Measurements from ENCODE around the gene FFAR3.
"Not testable (repeated sequence)": the region's sequence is repeated elsewhere in the genome, so short reads cannot be mapped to it uniquely, and the experiment has no call there.

FFAR3 gene

DNA sequence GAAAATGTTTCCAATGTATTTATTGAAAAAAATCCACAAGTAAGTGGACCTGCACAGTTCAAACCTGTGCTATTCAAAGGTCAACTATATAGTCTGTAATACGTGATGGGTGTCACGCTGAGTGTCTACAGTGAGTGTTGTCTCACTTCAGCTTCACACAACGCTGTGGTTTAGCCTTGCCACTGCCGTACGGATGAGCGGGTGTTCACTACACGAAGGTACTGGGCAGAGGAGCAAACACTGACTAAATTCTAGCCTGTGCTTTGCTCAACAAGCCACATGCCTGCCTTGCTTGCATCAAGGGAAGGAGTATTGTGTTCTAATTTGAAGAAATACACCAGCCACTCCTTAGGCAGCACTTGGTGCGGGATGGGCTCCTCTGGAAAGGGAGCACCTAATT, 3.4 kb upstream of the FFAR3 start:
- H3K36me3 ChIP-seq (ENCODE audit: control insufficient read depth in 1 of 2, insufficient read depth in 2 of 2, low read length in 2 of 2), result no peaks in the 10 kb centered on the region
- H3K27me3 ChIP-seq (ENCODE audit: low read depth, low read length), result no peaks in the 10 kb centered on the region
- H3K4me1 ChIP-seq (ENCODE audit: control insufficient read depth in 1 of 2, insufficient read depth in 2 of 2, low read length in 2 of 2), result no peaks in the 10 kb centered on the region
- H3K9me3 ChIP-seq (ENCODE audit: control insufficient read depth in 1 of 2, low read length in 2 of 2), result no peaks in the 10 kb centered on the region
- H3K4me3 ChIP-seq (ENCODE audit: low read depth in 1 of 2, low read length in 2 of 2), result no peak overlapping the region
- H3K27ac ChIP-seq (ENCODE audit: low read length), result no peak overlapping the region

DNA sequence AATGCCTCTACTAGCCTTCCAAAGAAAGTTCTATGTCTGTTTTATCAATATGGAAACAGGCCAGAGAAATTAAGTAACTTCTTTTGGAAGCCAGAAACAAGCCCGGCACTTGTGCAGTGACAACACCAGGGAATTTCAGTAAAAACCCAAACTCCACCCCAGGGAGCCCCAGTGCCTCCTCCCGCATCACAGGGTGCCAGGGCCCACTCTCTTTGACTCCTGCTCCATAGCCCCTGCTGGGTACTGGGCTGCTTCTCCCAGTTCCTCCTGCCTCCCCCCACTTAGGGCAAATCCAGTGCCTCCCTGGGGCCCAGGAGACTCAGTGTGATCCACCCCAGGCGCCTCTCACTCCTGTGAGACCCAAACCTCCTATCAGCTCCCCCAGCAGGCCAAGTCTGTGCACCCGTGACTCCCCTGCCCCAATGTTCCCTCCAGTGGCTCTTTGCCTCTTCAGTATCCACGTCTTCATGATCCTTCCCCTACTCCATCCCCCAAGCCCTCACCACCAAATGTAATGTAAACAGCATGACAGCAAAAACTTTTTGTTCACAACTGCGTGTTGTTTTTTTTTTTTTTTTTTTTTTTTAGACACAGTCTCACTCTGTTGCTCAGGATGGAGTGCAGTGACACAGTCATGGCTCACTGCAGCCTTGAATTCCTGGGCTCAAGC, 2.3 kb upstream of the FFAR3 start:
- Histone ChIP-seq H3K4me3 (ENCODE audit: low read depth in 1 of 2, low read length in 2 of 2) (no peak overlapping the region), H3K9me3 (ENCODE audit: control insufficient read depth in 1 of 2, low read length in 2 of 2) (no peaks in the 10 kb centered on the region), H3K27me3 (ENCODE audit: low read depth, low read length) (no peaks in the 10 kb centered on the region), H3K4me1 (ENCODE audit: control insufficient read depth in 1 of 2, insufficient read depth in 2 of 2, low read length in 2 of 2) (no peaks in the 10 kb centered on the region), H3K27ac (ENCODE audit: low read length) (no peak overlapping the region), H3K36me3 (ENCODE audit: control insufficient read depth in 1 of 2, insufficient read depth in 2 of 2, low read length in 2 of 2) (no peaks in the 10 kb centered on the region)

DNA sequence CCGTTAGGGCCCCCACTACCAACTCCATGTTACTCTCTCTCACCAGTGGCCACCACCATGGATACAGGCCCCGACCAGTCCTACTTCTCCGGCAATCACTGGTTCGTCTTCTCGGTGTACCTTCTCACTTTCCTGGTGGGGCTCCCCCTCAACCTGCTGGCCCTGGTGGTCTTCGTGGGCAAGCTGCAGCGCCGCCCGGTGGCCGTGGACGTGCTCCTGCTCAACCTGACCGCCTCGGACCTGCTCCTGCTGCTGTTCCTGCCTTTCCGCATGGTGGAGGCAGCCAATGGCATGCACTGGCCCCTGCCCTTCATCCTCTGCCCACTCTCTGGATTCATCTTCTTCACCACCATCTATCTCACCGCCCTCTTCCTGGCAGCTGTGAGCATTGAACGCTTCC, 574 bp downstream of the FFAR3 start:
- H3K4me1 ChIP-seq (ENCODE audit: control insufficient read depth in 1 of 2, insufficient read depth in 2 of 2, low read length in 2 of 2); H3K27me3 ChIP-seq (ENCODE audit: low read depth, low read length); H3K9me3 ChIP-seq (ENCODE audit: control insufficient read depth in 1 of 2, low read length in 2 of 2); H3K27ac ChIP-seq (ENCODE audit: low read length); H3K36me3 ChIP-seq (ENCODE audit: control insufficient read depth in 1 of 2, insufficient read depth in 2 of 2, low read length in 2 of 2); H3K4me3 ChIP-seq (ENCODE audit: low read depth in 1 of 2, low read length in 2 of 2): not testable (repeated sequence)

DNA sequence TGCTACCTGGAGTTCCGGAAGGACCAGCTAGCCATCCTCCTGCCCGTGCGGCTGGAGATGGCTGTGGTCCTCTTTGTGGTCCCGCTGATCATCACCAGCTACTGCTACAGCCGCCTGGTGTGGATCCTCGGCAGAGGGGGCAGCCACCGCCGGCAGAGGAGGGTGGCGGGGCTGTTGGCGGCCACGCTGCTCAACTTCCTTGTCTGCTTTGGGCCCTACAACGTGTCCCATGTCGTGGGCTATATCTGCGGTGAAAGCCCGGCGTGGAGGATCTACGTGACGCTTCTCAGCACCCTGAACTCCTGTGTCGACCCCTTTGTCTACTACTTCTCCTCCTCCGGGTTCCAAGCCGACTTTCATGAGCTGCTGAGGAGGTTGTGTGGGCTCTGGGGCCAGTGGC, 1.1 kb downstream of the FFAR3 start:
- H3K27me3 ChIP-seq (ENCODE audit: low read depth, low read length); H3K9me3 ChIP-seq (ENCODE audit: control insufficient read depth in 1 of 2, low read length in 2 of 2); H3K36me3 ChIP-seq (ENCODE audit: control insufficient read depth in 1 of 2, insufficient read depth in 2 of 2, low read length in 2 of 2); H3K4me3 ChIP-seq (ENCODE audit: low read depth in 1 of 2, low read length in 2 of 2); H3K27ac ChIP-seq (ENCODE audit: low read length); H3K4me1 ChIP-seq (ENCODE audit: control insufficient read depth in 1 of 2, insufficient read depth in 2 of 2, low read length in 2 of 2): not testable (repeated sequence)

DNA sequence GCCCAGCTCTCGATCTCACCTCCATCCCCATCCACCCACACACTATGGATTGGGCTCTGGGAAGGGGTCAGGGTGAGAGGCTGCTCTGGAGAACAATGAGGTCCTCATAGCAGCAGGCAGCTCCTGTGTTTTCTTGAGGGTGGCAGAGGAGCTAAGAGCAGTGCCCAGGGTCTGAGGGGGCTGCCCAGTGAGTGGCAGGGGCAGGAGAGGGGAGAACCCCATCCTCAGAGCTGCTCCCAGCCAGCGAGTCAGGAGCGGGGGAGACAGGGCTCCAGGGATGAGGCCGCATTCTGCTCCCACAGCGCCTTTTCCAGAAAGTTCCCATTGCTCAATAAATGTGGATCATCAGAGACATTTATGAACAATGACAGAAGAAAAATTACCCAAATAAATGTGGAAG, 1.8 kb downstream of the FFAR3 start:
- H3K4me3 ChIP-seq (ENCODE audit: low read depth in 1 of 2, low read length in 2 of 2); H3K27me3 ChIP-seq (ENCODE audit: low read depth, low read length); H3K4me1 ChIP-seq (ENCODE audit: control insufficient read depth in 1 of 2, insufficient read depth in 2 of 2, low read length in 2 of 2); H3K9me3 ChIP-seq (ENCODE audit: control insufficient read depth in 1 of 2, low read length in 2 of 2); H3K36me3 ChIP-seq (ENCODE audit: control insufficient read depth in 1 of 2, insufficient read depth in 2 of 2, low read length in 2 of 2); H3K27ac ChIP-seq (ENCODE audit: low read length): not testable (repeated sequence)

DNA sequence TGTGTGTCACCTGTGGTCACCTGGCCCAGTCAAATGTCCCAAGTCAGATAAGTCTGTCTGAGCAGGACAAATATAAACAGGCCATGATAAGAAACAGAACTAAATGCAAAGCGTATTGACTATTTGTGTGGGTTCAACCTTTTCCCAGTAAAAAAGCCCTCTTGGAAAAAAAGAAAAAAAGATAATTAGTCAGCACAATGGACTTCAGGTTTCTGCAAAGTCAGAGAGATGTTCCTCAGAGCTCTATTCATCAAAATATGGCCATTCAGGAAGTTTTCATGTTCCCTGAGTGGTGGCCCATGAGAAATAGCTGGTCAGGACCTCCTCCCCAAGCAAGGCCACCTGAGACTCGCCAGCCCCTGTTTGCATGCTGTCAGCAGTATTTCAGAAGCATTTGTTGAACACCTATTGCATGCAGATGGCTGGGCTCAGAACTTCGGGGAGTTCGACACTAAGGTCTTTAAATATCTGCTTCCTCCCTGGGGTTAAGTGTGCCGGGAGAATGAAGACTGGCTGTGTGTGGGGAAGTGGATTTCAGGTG, 2.7 kb downstream of the FFAR3 start:
- Histone ChIP-seq H3K36me3 (ENCODE audit: control insufficient read depth in 1 of 2, insufficient read depth in 2 of 2, low read length in 2 of 2) (no peaks in the 10 kb centered on the region), H3K4me1 (ENCODE audit: control insufficient read depth in 1 of 2, insufficient read depth in 2 of 2, low read length in 2 of 2) (no peaks in the 10 kb centered on the region), H3K27ac (ENCODE audit: low read length) (no peak overlapping the region), H3K4me3 (ENCODE audit: low read depth in 1 of 2, low read length in 2 of 2) (no peak overlapping the region), H3K9me3 (ENCODE audit: control insufficient read depth in 1 of 2, low read length in 2 of 2) (no peaks in the 10 kb centered on the region), H3K27me3 (ENCODE audit: low read depth, low read length) (no peaks in the 10 kb centered on the region)

DNA sequence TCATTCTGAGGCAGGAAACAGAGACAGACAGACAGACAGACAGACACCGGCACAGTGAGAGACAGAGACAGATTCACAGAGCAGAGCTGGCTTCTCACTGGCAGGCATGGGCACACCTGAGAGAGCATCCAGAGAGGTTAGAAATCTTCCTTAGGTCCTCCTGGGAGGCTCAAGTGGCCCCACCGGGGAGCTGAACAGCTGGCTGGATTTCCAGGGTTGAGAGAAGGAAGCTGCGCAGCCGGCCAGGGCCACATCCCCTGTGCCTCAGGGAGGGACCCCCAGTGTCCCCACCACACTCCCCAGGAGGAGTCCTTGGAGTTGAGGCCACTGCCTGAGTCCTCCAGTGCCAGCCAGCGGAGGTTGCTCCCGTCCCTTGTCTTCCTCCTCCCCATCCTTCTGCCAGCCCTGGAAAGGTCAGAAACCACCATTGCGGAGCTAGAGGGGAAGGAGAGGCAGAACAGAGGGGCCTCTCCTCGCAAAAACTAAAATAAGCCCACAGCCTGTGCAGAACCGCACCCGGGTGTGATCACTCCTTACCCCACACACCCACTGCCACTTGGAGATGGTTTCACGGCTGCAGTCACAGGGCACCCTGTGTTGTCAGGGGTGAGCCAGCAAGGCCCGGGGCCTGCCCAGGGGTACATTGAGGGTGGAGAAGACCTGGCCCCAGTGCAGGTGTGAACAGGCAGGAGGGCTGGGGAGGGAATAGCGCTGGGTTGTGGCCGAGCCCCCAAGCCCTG, 4.2 kb downstream of the FFAR3 start:
- no peak overlapping the region for H3K27ac ChIP-seq (ENCODE audit: low read length)

DNA sequence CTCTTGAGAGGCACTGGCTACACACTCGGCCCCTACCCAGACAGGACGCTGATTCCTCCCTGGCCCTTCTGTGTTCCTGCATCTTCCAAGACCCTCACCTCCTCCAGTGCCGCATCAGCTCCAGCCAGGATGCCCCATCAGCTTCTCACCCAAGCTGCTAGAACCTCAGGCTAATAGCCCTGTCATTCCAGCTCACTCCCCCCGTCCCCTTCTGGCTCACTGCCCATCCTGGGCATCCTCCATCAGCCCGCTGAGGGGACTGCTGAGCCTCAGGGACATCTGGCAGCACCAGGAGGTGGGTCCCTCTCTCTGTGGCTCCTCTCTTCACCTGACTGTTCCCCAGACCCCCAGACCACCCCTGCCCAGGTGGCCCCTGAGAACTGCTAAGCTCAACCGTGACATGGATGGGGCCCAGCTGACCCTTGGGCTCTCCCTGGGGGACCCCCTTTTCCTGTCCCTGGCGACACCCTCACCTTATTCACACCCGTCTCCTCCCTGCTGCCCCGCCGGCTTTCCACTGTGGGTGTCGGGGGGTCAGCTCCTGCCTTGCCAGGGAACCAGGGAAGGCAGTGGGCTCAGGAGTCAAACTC, 4.8 kb downstream of the FFAR3 start:
- no peak overlapping the region for H3K27ac ChIP-seq (ENCODE audit: low read length)
- no peaks in the 10 kb centered on the region for H3K27me3 ChIP-seq (ENCODE audit: low read depth, low read length)
- no peaks in the 10 kb centered on the region for H3K4me1 ChIP-seq (ENCODE audit: control insufficient read depth in 1 of 2, insufficient read depth in 2 of 2, low read length in 2 of 2)
- H3K36me3 ChIP-seq (ENCODE audit: control insufficient read depth in 1 of 2, insufficient read depth in 2 of 2, low read length in 2 of 2), result no peaks in the 10 kb centered on the region
- H3K9me3 ChIP-seq (ENCODE audit: control insufficient read depth in 1 of 2, low read length in 2 of 2), result no peaks in the 10 kb centered on the region
- H3K4me3 ChIP-seq (ENCODE audit: low read depth in 1 of 2, low read length in 2 of 2), result no peak overlapping the region

More for the DNA sequence above, 4.2 kb downstream of the FFAR3 start:
- no peaks in the 10 kb centered on the region for H3K9me3 ChIP-seq (ENCODE audit: control insufficient read depth in 1 of 2, low read length in 2 of 2)
- H3K36me3 ChIP-seq (ENCODE audit: control insufficient read depth in 1 of 2, insufficient read depth in 2 of 2, low read length in 2 of 2), result no peaks in the 10 kb centered on the region
- no peaks in the 10 kb centered on the region for H3K4me1 ChIP-seq (ENCODE audit: control insufficient read depth in 1 of 2, insufficient read depth in 2 of 2, low read length in 2 of 2)
- H3K27me3 ChIP-seq (ENCODE audit: low read depth, low read length), result no peaks in the 10 kb centered on the region
- no peak overlapping the region for H3K4me3 ChIP-seq (ENCODE audit: low read depth in 1 of 2, low read length in 2 of 2)

DNA sequence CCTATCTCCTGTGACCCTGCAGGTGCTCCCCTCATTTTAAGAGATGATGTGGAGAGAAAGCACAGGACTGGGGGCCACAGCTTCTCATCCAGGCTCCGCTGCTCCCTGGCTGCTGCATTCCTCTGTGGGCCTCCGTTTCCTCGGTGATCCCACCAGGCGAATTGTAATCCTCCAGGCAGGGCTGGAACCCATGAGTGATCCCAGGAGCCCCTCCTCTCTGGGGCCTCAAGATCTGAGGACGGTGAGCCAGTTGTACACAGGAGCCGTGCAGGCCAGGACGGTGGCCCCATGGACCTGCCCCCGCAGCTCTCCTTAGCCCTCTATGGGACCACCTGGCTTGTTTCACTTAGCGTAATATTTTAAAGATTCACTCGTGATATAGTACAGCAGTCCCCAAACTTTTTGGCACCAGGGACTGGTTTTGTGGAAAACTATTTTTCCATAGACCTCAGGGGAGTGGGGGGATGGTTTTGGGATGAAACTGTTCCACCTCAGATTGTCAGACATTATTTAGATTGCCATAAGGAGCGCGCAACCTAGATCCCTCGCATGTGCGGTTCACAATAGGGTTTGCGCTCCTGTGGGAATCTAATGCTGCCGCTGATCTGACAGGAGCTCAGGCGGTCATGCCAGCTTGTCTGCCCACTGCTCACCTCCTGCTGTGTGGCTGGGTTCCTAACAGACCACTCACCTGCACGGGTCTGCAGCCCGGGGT, 5.6 kb downstream of the FFAR3 start:
- Histone ChIP-seq H3K4me3 (ENCODE audit: low read depth in 1 of 2, low read length in 2 of 2) (no peak overlapping the region), H3K36me3 (ENCODE audit: control insufficient read depth in 1 of 2, insufficient read depth in 2 of 2, low read length in 2 of 2) (no peaks in the 10 kb centered on the region), H3K9me3 (ENCODE audit: control insufficient read depth in 1 of 2, low read length in 2 of 2) (no peaks in the 10 kb centered on the region), H3K27me3 (ENCODE audit: low read depth, low read length) (no peaks in the 10 kb centered on the region), H3K4me1 (ENCODE audit: control insufficient read depth in 1 of 2, insufficient read depth in 2 of 2, low read length in 2 of 2) (no peaks in the 10 kb centered on the region), H3K27ac (ENCODE audit: low read length) (no peak overlapping the region)

DNA sequence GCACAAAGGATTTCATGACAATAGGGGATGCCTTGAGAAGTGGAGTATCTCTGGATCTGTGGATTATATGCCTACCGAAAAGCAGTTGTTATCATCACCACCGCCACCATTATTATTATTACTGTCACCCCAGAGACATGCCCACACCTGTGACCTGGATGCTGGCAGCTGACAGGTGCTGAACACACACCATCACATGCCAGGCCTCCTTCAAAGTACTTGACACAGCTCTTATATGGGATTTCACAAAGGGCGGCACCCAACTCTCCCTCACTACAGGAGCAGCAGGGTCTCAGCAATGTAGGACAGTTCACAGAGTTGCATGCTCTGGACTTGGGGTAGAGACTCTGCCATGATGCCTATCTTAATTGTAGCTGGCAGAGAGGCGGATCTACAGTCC, 7.0 kb downstream of the FFAR3 start:
- Histone ChIP-seq H3K36me3 (ENCODE audit: control insufficient read depth in 1 of 2, insufficient read depth in 2 of 2, low read length in 2 of 2) (no peaks in the 10 kb centered on the region), H3K27ac (ENCODE audit: low read length) (no peak overlapping the region), H3K9me3 (ENCODE audit: control insufficient read depth in 1 of 2, low read length in 2 of 2) (no peaks in the 10 kb centered on the region), H3K27me3 (ENCODE audit: low read depth, low read length) (no peaks in the 10 kb centered on the region), H3K4me1 (ENCODE audit: control insufficient read depth in 1 of 2, insufficient read depth in 2 of 2, low read length in 2 of 2) (no peaks in the 10 kb centered on the region), H3K4me3 (ENCODE audit: low read depth in 1 of 2, low read length in 2 of 2) (no peak overlapping the region)

DNA sequence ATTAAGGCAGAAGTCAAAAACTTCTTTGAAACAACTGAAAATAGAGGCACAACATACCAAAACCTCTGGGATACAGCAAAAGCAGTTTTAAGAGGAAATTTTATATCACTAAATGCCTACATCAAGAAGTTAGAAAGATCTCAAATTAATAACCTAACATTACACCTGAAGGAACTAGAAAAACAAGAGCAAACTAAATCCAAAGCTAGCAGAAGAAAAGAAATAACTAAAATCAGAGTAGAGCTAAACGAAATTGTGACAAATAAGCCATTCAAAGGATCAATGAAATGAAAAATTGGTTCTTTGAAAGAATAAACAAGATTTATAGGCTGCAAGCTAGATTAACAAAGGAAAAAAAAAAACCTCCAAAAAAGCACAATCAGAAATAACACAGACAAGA, 10.1 kb downstream of the FFAR3 start:
- Histone ChIP-seq H3K4me3 (ENCODE audit: low read depth in 1 of 2, low read length in 2 of 2) (no peak overlapping the region), H3K27me3 (ENCODE audit: low read depth, low read length) (no peaks in the 10 kb centered on the region), H3K36me3 (ENCODE audit: control insufficient read depth in 1 of 2, insufficient read depth in 2 of 2, low read length in 2 of 2) (no peaks in the 10 kb centered on the region), H3K4me1 (ENCODE audit: control insufficient read depth in 1 of 2, insufficient read depth in 2 of 2, low read length in 2 of 2) (no peaks in the 10 kb centered on the region), H3K9me3 (ENCODE audit: control insufficient read depth in 1 of 2, low read length in 2 of 2) (no peaks in the 10 kb centered on the region), H3K27ac (ENCODE audit: low read length) (no peak overlapping the region)

Measured in muscle layer of duodenum (tissue), 2 donors.